ENCODE data around the gene RAB37. TPM values are rescaled to one million over a fixed set of nuclear protein-coding genes. Genes with fewer than 3 reads are reported as not detected.

The RAB37 gene
- total and polyA plus RNA-seq, 2 of the 13 experiments (the other 11 are each of a cell fraction or from before 2014, with no cell fraction given): 0.91 to 3.7 TPM

- TF ChIP-seq HMGXB4 (CRISPR knock-in tag; IDR thresholded peaks at IDR 0.05; ENCODE audit: borderline replicate concordance in 1 of 2, low read depth in 1 of 2) (peak; percentile 93), NFKB2 (CRISPR knock-in tag; IDR thresholded peaks at IDR 0.05; ENCODE audit: borderline replicate concordance) (peak; percentile 74; the same call in 1 of the 2 replicates), CBX5 (CRISPR knock-in tag; IDR thresholded peaks at IDR 0.05; ENCODE audit: borderline replicate concordance) (peak; percentile 90; the same call in 1 of the 2 replicates), KLF16 (CRISPR knock-in tag; IDR thresholded peaks at IDR 0.05) (peak in 1 of 2 experiments; percentile 83; a peak in 2 of 4 replicates), REPIN1 (CRISPR knock-in tag; IDR thresholded peaks at IDR 0.05; ENCODE audit: borderline replicate concordance, low read depth) (peak; percentile 89), GPN1 (CRISPR knock-in tag; IDR thresholded peaks at IDR 0.05; ENCODE audit: borderline replicate concordance) (no peak), KAT7 (CRISPR knock-in tag; IDR thresholded peaks at IDR 0.05; ENCODE audit: borderline replicate concordance) (0 out of 2 replicates have a peak, but pooled peaks have one; percentile 42), IRF2 (CRISPR knock-in tag; IDR thresholded peaks at IDR 0.05) (peak; percentile 70; the same call in 1 of the 2 replicates), IKZF1 (IDR thresholded peaks at IDR 0.05) (no peak), ZNF264 (CRISPR knock-in tag; IDR thresholded peaks at IDR 0.05) (0 out of 2 replicates have a peak, but pooled peaks have one; percentile 20), ZNF792 (CRISPR knock-in tag; IDR thresholded peaks at IDR 0.05) (peak; percentile 89), PATZ1 (CRISPR knock-in tag; IDR thresholded peaks at IDR 0.05) (peak; percentile 83), TSC22D2 (CRISPR knock-in tag; IDR thresholded peaks at IDR 0.05; ENCODE audit: borderline replicate concordance) (peak; percentile 91; the same call in 1 of the 2 replicates), MTA3 (CRISPR knock-in tag; IDR thresholded peaks at IDR 0.05) (no peak), FIP1L1 (IDR thresholded peaks at IDR 0.05; ENCODE audit: borderline replicate concordance, insufficient read depth, low read depth, low read length) (0 out of 2 replicates have a peak, but pooled peaks have one; percentile 45), ZNF883 (CRISPR knock-in tag; IDR thresholded peaks at IDR 0.05; ENCODE audit: not compliant biosample characterization) (peak; percentile 46), XRCC5 (optimal IDR thresholded peaks at IDR 0.05; ENCODE audit: low read length) (peak; percentile 81), CBFB (CRISPR knock-in tag; IDR thresholded peaks at IDR 0.05) (peak; percentile 76; the same call in 1 of the 2 replicates), STAT6 (CRISPR knock-in tag; IDR thresholded peaks at IDR 0.05; ENCODE audit: borderline replicate concordance) (no peak), ZMYM3 (CRISPR knock-in tag; IDR thresholded peaks at IDR 0.05) (no peak), NFE2L1 (CRISPR knock-in tag; IDR thresholded peaks at IDR 0.05; ENCODE audit: borderline replicate concordance) (no peak), SRF (IDR thresholded peaks at IDR 0.05; ENCODE audit: low read depth, low read length) (0 out of 2 replicates have a peak, but pooled peaks have one; percentile 23)
These were observed 7.9 kb downstream of the RAB37 start (continued) for GRCh38 chr17:74744714-74745547.

Data from HepG2 (cell line).